Measurements from ENCODE around the gene GATA5.

The GATA5 gene

GRCh38 chr20:62470001-62470400 is 5.8 kb downstream of the GATA5 start:
- DNase-seq, result no peak

DNA sequence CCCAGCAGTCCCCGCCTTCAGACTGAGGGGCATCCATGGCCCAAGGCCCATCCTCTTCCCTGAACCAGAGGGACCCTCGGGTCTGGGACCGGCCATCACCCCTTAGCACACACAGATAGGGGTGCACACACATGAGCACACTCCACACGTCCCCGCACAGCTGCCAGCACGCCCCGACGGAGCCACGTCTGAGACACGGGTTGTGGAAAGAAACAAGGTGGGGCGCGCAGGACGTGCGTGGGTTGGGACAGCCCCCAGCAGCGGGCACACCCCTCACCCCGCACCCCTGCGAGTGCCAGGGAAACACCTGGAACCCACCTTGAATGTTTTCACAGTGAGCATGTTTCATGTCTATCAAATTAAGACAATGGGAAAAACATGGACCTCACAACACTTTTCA is 6.4 kb downstream of the GATA5 start:
- DNase-seq, result no peak

DNA sequence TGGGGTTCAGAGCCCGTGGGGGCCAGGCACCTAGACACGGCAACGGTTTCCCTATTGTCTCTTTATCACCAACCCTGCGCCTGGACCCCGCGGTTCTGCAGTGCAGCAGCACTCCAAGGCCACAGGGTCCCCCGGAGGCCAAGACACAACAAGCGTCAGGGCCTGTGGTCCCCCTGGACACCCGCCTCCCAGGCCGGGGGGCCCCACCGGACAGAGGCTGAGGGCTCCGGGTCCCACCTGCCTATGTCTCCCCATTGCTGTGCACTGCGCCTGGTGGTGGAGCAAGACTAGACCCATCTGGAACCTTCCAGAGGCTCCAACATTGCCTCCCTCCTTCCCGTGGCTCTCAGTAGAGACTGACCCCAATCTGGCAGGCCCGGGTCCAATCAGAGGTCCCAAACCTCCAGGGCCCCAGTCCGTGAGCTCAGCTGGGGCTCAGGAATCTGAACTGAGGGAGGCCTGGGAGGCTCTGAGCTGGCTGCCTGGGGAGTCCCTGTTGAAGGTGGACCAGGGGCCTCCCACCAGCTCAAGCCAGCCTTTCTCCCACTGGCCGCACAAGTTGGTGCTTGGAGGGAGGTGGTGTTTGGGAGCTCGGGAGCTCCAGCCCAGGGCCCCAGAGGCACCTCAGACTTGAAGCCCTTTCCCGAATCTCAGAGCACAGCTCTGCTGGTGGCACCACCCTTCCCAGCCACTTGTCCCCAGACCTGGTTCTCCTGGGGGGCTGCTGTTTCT is 8.8 kb downstream of the GATA5 start:
- no peak for DNase-seq

DNA sequence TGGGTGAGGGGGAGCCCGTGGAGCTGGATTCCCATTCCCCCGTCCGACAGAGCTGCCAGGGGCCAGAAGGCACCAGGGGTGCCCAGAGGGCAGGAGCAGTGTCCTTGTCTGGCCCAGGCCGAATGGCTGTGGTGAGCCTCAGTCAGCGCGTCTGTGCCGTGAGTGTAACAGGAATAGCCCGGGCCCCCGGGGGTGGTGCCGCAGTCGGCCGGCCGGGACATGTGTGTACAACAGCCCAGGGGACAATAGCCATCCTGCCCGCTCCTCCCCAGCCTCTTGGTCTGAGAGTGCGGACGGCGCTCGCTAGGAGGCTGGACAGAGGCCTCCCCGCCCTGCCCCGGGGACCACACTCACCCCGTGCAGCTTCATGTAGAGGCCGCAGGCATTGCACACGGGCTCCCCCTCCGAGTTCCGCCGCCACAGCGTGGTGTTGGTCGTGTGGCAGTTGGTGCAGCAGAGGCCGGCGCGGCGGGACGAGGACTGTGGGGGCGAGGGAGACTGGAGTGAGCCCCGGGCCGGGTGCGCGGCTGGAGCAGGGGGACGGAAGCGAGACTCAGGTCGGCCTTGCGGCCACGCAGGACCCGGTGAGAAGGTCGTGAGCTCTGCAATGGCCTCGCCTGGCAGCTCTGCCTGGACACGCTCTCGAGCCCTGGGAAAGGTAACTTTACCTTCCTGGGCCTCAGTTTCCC is 9.6 kb downstream of the GATA5 start:
- no peak for DNase-seq

- DNase-seq, result no peak
These were observed 10.8 kb downstream of the GATA5 start for GRCh38 chr20:62464990-62465389.

GRCh38 chr20:62464425-62464770 is 11.4 kb downstream of the GATA5 start:
- DNase-seq, result no peak

GRCh38 chr20:62463651-62464424 is 12.0 kb downstream of the GATA5 start:
- no peak for DNase-seq

GRCh38 chr20:62462976-62463592 is 12.7 kb downstream of the GATA5 start:
- no peak for DNase-seq

GRCh38 chr20:62461834-62462233 is 14.0 kb downstream of the GATA5 start:
- DNase-seq, result no peak

DNA sequence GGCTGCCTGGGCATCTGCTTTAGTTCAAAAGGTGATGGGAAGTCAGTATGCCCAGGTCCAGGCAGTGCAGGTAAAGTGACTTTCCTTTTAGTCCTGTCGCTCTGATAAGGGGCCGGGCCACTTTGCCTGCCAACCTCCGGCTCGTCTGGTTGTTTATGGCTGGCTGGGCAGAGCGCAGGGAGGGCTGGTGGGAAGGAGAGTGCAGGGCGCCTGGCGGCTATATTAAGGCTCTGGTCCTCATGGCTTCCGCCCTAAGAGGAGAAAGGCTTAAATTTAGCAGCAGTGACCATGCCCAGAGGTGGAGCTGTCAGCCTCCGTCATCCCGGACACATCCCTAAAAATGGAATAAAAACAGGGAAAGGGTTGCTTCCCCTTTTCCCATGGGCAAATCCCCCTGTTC is 14.6 kb downstream of the GATA5 start:
- DNase-seq, result no peak

GRCh38 chr20:62460678-62461077 is 15.1 kb downstream of the GATA5 start:
- DNase-seq, result no peak

DNA sequence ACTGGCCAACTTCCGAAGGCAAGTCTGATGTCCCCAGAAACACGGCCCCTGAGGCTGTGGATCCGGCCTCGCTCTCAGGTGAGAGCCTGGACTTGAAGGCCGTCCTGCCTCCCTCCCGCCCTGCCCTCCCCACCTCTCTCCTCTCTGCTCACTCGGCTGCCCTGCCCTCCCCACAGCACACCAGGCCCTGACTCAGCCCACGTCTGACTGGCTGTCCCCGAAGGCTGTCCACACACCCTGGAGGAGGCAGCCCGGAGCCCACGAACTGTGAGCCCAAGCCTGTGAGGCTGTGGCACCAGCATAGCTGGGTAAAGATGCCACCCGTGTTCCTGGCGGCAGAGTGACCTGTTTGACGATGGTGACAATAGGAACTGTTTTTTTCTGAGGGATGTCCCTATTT is 16.3 kb downstream of the GATA5 start:
- no peak for DNase-seq

DNA sequence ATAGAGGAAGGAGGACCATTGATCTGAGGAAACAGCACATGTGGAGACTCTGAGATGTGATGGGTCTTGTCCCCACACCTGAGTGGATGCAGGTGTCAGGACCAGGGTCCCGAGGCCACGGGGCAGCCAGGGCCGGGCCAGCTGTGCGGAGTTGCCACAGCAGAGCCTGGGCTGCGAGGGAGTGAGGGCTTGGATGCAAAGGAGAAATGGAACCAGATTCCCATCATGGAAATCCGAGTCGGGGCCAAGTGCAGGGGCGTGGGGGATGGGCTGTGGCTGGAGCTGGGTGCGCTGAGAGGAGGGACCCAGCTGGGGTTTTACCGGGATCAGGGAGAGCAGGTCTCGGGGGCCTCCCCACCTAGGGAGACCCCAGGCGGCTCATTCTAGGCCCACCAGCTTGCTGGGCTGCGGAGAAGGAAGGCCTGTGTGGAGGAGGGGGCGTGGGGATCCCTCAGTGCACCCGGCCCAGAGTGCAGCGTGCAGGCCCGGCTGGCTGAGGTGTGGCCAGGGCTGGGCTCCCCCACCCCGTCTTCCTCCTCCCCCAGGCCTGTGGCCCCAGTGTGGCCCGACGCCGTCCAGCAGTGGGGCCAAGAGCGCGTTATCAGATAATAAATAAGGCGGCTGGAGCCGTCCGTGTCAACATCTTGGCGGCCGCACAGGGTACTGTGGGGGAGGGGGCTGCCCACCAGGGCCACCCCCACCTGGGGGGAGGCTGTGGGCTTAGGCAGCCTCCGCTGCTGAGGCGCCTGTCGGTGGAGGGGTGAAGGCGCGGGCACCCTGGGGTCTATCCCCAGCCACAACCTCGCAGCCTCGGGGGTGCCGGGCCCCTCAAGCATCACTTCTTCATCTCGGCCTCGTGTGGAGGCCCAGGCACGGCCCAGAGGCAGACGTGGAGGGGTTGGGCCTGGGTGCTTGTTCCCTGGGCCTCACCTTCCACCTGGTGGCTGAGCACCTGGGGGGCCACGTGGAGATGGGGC is 17.2 kb downstream of the GATA5 start:
- DNase-seq, result no peak

DNA sequence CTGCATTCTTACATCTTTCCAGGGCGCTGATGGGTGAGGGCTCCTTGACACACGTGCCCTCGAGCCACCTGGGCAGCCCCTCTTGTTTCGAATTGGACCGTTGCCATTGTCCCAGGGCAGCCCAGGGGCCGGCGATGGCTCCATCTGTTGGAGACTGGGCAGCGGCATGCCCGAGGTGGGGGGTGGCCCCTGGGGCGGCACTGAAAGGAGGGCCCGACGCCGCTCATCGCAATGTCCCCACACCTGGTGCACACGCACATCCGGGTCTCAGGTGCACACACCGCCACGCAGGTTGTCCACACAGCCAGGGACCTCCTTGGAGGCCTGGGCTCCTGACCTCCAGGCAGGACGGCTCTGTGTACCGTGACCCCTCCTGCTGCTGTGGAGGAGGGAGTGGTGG is 18.0 kb downstream of the GATA5 start:
- no peak for DNase-seq

GRCh38 chr20:62457098-62457497 is 18.7 kb downstream of the GATA5 start:
- DNase-seq, result no peak

- no peak for DNase-seq
These were observed 19.9 kb downstream of the GATA5 start for GRCh38 chr20:62455929-62456328.

GRCh38 chr20:62454904-62455636 is 20.7 kb downstream of the GATA5 start:
- no peak for DNase-seq

- no peak for DNase-seq
These were observed 22.5 kb downstream of the GATA5 start for GRCh38 chr20:62453186-62453808.

DNA sequence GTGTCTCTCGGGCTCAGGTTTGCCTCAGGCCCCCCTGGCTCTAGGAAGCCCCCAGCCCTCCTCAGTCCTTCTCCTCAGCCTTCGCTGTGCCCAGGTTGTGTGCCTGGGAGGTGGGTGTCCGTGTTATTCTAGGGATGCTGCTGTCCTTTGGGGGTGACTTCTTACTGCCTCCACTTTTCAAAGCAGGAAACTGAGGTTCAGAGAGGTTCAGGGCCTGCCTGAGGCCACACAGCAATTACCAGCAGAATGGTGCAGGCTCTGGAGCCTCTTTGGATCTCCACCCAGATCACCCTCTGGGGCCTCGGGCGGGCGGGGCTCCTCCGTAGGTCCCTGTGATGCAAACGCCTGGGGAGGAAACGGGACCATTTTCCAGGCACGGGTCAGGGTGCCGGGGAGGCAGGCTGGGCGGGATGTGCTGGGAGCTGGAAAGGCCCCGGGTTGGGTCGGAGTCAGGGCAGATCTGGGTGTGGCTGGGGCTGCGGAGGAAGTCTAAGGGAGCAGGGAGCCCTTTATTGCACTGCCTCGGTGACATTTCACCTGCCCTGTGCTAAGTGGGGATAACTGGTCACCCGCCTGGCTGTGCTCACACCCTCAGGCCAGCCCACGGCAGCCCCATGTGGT is 23.2 kb downstream of the GATA5 start:
- DNase-seq, result no peak

DNA sequence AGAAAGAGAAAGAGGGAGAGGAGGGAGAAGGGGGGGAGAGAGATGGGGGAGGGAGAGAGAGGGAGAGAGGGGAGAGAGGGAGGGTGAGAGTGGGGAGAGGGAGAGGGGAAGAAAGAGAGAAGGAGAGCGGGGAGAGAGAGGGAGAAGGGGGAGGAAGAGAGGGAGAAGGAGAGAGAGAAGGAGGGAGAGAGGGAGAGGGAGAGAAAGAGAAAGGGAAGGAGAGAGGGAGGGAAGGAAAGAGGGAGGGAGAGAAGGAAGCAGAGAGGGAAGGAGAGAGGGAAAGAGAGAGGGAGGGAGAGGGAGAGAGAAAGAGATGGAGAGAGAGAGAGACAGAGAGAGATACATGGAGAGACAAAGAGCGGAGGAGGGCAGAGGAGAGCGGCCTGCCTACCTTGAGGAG is 23.8 kb downstream of the GATA5 start:
- DNase-seq, result no peak

Data from NCI-H774 (cell line).